Esophagus squamous epithelium (tissue), 4 donors: ENCODE data around the gene NFS1.
"Not testable (repeated sequence)": the region's sequence is repeated elsewhere in the genome, so short reads cannot be mapped to it uniquely, and the experiment has no call there.

Experiments used
- POLR2A ChIP-seq, 4 donors: fragments of 450-650 bp; IDR thresholded peaks; one replicate each; pipeline ENCODE4 v1.6.1; 2017; ENCODE audit warnings: antibody characterized with exemption in 4 of 4, mild to moderate bottlenecking in 4 of 4, moderate library complexity in 3 of 4
- TF ChIP-seq, protein P1 (sequence below), 6 experiments: fragments of 450-650 bp in 4 of 6; fragments of 200-600 bp in 2 of 6; sonication (generic) in 2 of 6; IDR thresholded peaks; one replicate each; pipeline ENCODE4 v1.5.1; 2016 to 2019; ENCODE audit warnings: antibody characterized with exemption in 6 of 6, mild to moderate bottlenecking in 4 of 6, moderate library complexity in 4 of 6

DNA sequence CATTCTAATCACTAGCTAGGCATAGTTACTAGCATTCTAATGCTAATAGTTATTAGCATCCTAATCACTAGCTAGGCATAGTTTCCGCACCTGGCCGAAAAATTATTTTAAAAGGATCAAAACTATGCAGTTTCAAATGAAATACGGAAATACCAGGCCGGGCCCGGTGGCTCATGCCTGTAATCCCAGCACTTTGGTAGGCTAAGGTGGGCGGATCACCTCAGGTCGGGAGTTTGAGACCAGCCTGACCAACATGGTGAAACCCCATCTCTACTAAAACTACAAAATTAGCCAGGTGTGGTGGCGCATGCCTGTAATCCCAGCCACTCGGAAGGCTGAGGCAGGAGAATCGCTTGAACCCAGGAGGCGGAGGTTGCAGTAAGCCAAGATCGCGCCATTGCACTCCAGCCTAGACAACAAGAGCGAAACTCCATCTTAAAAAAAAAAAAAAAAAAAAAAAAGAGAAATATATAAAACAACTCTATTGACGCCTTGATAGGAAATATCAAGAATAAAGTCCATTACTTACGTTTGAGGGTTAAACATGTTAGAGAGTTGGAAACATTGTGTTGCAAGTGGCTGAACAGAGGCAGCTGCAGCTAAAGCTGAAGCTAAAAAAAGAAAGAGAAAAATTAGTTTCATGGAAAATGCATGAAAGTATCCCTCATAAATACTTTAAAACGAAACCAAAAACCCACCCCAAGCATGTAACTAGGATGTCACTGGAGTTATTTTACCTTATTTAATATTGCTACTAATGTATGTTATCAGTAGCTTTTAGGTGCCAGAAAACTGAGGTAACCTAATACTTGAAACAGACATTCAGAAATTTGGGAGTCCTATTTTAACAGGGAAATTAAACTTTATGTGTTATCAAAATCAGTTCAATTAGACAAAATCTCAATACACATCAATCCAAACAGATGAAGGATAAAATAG, 7.7 kb upstream of the NFS1 start:
- TF ChIP-seq, protein P1, sequence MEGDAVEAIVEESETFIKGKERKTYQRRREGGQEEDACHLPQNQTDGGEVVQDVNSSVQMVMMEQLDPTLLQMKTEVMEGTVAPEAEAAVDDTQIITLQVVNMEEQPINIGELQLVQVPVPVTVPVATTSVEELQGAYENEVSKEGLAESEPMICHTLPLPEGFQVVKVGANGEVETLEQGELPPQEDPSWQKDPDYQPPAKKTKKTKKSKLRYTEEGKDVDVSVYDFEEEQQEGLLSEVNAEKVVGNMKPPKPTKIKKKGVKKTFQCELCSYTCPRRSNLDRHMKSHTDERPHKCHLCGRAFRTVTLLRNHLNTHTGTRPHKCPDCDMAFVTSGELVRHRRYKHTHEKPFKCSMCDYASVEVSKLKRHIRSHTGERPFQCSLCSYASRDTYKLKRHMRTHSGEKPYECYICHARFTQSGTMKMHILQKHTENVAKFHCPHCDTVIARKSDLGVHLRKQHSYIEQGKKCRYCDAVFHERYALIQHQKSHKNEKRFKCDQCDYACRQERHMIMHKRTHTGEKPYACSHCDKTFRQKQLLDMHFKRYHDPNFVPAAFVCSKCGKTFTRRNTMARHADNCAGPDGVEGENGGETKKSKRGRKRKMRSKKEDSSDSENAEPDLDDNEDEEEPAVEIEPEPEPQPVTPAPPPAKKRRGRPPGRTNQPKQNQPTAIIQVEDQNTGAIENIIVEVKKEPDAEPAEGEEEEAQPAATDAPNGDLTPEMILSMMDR (IDR thresholded peaks at IDR 0.05): not testable (repeated sequence)
- TF ChIP-seq POLR2A (IDR thresholded peaks at IDR 0.05): not testable (repeated sequence)
